Calu3 (cell line): ENCODE results near the gene LSP1. TPM values are rescaled to one million over a fixed set of nuclear protein-coding genes. Genes with fewer than 3 reads are reported as not detected.

Experiments used
- BruUV-seq: library from RNA; stranded (reverse); fragments of 400-500 nt; replicated peaks from 2 replicates; lab custom pipeline; 2021; lab: Mats Ljungman, UMichigan
- CTCF ChIA-PET: fragments of 300-600 bp; sonication (Branson Sonifier 250); formaldehyde crosslinking; loops from one replicate; lab custom pipeline; 2022; ENCODE audit warnings: antibody characterized with exemption; lab: Charles Lee
- DNase-seq: peaks from one replicate; pipeline ENCODE4 v3.0.0; 2022
- H3K27ac Mint-ChIP-seq: one replicate; pipeline ENCODE4 v1.8.0; 2022; ENCODE audit warnings: mixed read lengths; ENCODE audit not compliant: unreplicated experiment
- H3K27me3 Mint-ChIP-seq: one replicate; pipeline ENCODE4 v1.8.0; 2022; ENCODE audit warnings: mixed read lengths; ENCODE audit not compliant: unreplicated experiment
- H3K36me3 Mint-ChIP-seq: one replicate; pipeline ENCODE4 v1.8.0; 2022; ENCODE audit warnings: mild to moderate bottlenecking, moderate library complexity, mixed read lengths; ENCODE audit not compliant: insufficient read depth, unreplicated experiment
- H3K4me1 Mint-ChIP-seq: one replicate; pipeline ENCODE4 v1.8.0; 2022; ENCODE audit warnings: mild to moderate bottlenecking, low read depth, mixed read lengths; ENCODE audit not compliant: unreplicated experiment
- H3K4me3 Mint-ChIP-seq: one replicate; pipeline ENCODE4 v1.8.0; 2022; ENCODE audit warnings: mild to moderate bottlenecking, low read depth, moderate library complexity, mixed read lengths; ENCODE audit not compliant: unreplicated experiment
- H3K9me3 Mint-ChIP-seq: one replicate; pipeline ENCODE4 v1.8.0; 2022; ENCODE audit warnings: low read depth, mixed read lengths; ENCODE audit not compliant: unreplicated experiment
- CTCF ChIP-seq: fragments of 200-600 bp; IDR thresholded peaks from one replicate; pipeline ENCODE4 v1.8.0; 2022; ENCODE audit warnings: antibody characterized with exemption; ENCODE audit not compliant: unreplicated experiment
- intact Hi-C: fragments of 100-400 bp; cut with micrococcal nuclease; formaldehyde crosslinking; loops from one replicate; pipeline ENCODE4 v1.10.0; 2022; ENCODE audit not compliant: unreplicated experiment
- total RNA-seq: library from RNA; stranded (reverse); gene quantifications from 2 replicates; pipeline ENCODE4 v1.2.3, GENCODE V29; 2022

Gene LSP1
- total RNA-seq, 1 experiment from 2014 or later = not detected

GRCh38 chr11:1842149-1843097 is 10.5 kb upstream of the LSP1 start:
- Mint-ChIP-seq H3K9me3 (no peaks in the 10 kb centered on the region), H3K4me3 (no peak overlapping the region), H3K27me3 (peaks cover 40% of the 10 kb centered on the region), H3K36me3 (peaks cover 7% of the 10 kb centered on the region), H3K27ac (no peak overlapping the region), H3K4me1 (peaks cover 24% of the 10 kb centered on the region)
- intact Hi-C loops = no loop called here
- peak; percentile 88 for DNase-seq
- TF ChIP-seq CTCF = no peak
- no TSS peak for BruUV-seq
- CTCF ChIA-PET = interaction anchor here (1.1 kb wide), 1 partner anchor 149 kb away, joined by 3 read pairs; no protein-coding TSS in a partner anchor

DNA sequence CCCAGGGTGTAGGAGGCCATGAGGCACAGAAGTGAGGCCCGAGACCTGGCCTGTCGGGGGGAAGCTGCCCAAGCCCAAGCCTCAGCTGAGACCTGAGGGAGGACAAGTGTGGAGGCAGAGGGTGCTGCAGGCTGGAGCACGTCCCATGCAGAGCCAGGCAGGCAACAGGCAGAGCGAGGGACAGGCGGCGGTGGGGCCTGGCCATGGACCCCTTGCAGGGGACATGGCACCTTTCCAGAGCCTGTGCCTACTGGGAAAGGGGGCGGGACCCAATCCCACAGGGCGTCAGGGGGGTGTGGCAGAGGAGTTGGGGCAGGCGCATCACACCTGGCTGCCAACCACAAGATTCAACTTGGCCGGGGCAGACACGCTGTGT is 9.8 kb upstream of the LSP1 start:
- intact Hi-C loops = no loop called here
- Mint-ChIP-seq H3K36me3 (peaks cover 7% of the 10 kb centered on the region), H3K4me3 (no peak overlapping the region), H3K4me1 (peaks cover 24% of the 10 kb centered on the region), H3K27me3 (peaks cover 41% of the 10 kb centered on the region), H3K9me3 (no peaks in the 10 kb centered on the region), H3K27ac (no peak overlapping the region)
- CTCF ChIA-PET = interaction anchor here (1.1 kb wide), 1 partner anchor 149 kb away, joined by 3 read pairs; no protein-coding TSS in a partner anchor
- BruUV-seq = no TSS peak
- no peak for TF ChIP-seq CTCF
- DNase-seq = no peak

DNA sequence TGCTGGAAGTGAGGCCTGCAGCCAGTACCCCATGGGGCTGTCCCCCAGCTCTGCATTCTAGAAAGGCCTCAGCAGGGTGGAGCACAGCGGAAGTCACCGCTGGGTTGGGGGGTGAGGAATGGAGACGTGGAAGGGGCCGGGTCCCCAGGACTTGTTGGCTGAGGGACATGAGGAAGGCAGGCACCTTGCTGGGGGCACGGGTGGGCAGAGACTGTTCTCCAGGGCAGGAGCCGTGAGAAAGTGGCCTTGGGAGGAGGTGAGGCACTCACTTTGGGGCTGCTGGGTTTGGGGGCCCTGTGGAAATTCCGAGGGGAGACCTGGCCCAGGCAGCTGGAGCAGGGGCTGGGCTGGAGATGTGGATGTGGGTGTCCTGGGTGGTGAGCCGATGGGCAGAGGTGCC is 9.1 kb upstream of the LSP1 start:
- no peaks in the 10 kb centered on the region for H3K9me3 Mint-ChIP-seq
- H3K4me1 Mint-ChIP-seq = peaks cover 24% of the 10 kb centered on the region
- H3K27ac Mint-ChIP-seq = no peak overlapping the region
- intact Hi-C loops = no loop called here
- peaks cover 7% of the 10 kb centered on the region for H3K36me3 Mint-ChIP-seq
- CTCF ChIA-PET = no interaction called here
- H3K27me3 Mint-ChIP-seq = peaks cover 41% of the 10 kb centered on the region
- no peak overlapping the region for H3K4me3 Mint-ChIP-seq
- TF ChIP-seq CTCF = no peak
- no TSS peak for BruUV-seq
- no peak for DNase-seq

- CTCF ChIA-PET = no interaction called here
- no peak overlapping the region for H3K27ac Mint-ChIP-seq
- H3K9me3 Mint-ChIP-seq = no peaks in the 10 kb centered on the region
- H3K4me1 Mint-ChIP-seq = peaks cover 24% of the 10 kb centered on the region
- no peak for TF ChIP-seq CTCF
- intact Hi-C loops = no loop called here
- H3K27me3 Mint-ChIP-seq = peaks cover 41% of the 10 kb centered on the region
- BruUV-seq = no TSS peak
- no peak overlapping the region for H3K4me3 Mint-ChIP-seq
- DNase-seq = no peak
- H3K36me3 Mint-ChIP-seq = peaks cover 7% of the 10 kb centered on the region
These were observed 8.4 kb upstream of the LSP1 start for GRCh38 chr11:1844221-1845094.
